Esophagus muscularis mucosa (tissue), 3 donors: Measurements from ENCODE around the gene SFRP2.

Experiments used
- CTCF ChIP-seq, 3 experiments: fragments of 200-600 bp in 2 of 3; fragments of 450-650 bp in 1 of 3; sonication (generic) in 2 of 3; IDR thresholded peaks; one replicate each; pipeline ENCODE4 v1.5.1; 2017 to 2019; ENCODE audit warnings: antibody characterized with exemption in 3 of 3, mild to moderate bottlenecking in 2 of 3, moderate library complexity in 1 of 3
- POLR2A ChIP-seq: fragments of 450-650 bp; IDR thresholded peaks from one replicate; pipeline ENCODE4 v1.6.1; 2017; ENCODE audit warnings: antibody characterized with exemption, moderate library complexity, mild to moderate bottlenecking, low read depth

GRCh38 chr4:153782581-153782980 lies 6.3 kb downstream of the SFRP2 start:
- no peak for TF ChIP-seq POLR2A
- TF ChIP-seq CTCF (IDR thresholded peaks at IDR 0.05), result no peak
